GM19438 (cell line): ENCODE results near the gene OR6B1.

Source experiments
- ATAC-seq: cut with Tn5 transposase; IDR thresholded peaks from one replicate; pipeline ENCODE4 v1.9.1; 2021; ENCODE audit warnings: low read depth; ENCODE audit not compliant: unreplicated experiment

Gene OR6B1

DNA sequence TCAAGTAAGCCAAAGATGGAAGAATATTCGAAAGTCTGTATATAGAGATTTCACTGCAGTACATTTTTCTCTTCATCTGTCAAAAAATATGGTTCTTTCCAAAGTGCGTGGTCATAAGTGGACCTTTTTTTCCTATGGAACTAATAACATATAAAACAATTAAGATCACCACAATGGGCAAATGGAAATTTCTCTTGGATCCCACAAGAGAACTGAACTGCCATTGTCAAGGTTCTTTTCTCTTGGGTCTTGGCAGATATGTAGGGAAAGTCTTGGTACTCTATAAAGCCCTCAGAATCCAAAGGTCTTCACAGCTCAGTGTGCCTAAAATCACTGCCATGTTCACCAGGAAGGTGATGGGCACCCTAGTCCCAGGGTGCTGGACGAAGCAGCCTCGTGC is at the start of gene OR6B1:
OR6B1 (plus strand) TSS at position 301 of the 400 bp plus-strand sequence. CDS start 3,677 bp downstream, outside the sequence.
- no peak for ATAC-seq

DNA sequence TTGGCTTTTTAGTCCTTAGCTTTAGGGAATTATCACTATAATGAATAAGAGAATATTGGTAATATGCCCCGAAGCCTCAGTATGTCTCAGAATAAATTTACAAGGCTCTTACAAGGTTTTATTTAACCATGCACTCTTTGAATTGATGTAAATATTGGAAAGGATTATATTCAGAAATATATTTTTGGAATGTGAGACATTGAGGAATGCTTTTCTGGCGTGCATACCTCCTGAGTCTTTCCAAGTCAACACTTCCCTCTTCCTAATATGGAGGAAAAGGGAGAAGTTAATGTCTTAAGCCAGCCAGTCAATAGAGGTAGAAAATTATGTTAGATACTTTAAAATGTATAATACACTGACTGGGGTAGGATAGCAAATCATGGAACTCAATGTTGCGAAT is 46.7 kb upstream of the OR6B1 start:
- ATAC-seq: no peak

DNA sequence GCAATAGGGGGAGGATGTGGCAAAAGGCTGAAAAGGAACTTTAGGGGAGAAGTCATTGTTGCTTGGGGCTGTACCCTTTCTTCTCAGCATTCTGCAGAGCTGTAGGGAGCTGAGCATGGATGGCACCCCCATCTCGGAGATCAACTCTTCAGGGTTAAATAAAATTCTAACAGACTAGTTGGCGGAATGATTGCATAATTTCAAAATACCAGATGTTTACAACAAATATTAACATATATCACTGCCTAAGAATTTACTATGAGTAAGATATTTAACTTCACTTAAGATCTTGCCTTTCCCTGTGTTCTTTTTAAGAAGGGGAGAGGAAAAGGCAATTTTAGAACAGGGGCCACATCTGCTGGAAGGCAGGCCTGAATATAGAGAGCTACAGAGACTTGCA is 46.0 kb upstream of the OR6B1 start:
- ATAC-seq: no peak

DNA sequence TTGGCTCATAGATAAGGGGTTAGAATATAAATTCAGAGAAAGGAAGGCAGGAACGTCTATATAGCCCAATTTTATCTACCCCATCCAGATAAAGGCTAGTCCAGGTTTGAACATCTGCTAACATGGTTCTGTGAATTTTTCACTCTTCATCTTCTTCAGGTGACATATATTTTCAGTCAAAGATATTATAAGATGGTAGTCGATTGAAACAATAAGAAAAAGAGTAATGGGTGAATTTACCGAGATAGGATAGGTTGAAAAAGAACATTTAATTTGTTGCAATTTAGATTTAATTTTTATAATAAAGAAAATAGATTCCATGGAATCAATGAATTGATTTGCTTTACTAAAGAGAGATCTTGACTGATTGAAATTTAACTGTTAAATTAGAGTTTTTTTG is 45.6 kb upstream of the OR6B1 start, which contains the start of gene OR2F1:
OR2F1 (plus strand) TSS at position 301 of the 400 bp plus-strand sequence. CDS start 5,127 bp downstream, outside the sequence.
- no peak for ATAC-seq

DNA sequence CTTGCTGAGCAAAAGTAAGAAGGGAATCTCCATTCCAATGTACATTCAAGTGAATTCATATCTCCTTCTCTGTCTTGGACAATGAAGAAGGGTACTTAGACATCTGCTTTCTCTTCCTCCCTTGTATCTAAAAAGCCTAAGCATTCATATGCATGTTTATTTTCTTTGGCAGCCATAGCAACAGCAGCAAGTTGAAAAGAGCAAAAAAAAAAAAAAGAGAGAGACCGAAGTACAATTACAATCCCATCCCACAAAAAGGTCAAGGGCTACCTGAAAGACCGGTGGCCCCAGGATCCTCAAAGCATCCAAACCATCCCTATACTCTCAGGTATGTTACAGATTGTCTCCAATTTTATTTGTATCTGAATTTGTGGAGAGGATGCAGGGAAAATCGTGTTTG is 41.3 kb upstream of the OR6B1 start:
- no peak for ATAC-seq

DNA sequence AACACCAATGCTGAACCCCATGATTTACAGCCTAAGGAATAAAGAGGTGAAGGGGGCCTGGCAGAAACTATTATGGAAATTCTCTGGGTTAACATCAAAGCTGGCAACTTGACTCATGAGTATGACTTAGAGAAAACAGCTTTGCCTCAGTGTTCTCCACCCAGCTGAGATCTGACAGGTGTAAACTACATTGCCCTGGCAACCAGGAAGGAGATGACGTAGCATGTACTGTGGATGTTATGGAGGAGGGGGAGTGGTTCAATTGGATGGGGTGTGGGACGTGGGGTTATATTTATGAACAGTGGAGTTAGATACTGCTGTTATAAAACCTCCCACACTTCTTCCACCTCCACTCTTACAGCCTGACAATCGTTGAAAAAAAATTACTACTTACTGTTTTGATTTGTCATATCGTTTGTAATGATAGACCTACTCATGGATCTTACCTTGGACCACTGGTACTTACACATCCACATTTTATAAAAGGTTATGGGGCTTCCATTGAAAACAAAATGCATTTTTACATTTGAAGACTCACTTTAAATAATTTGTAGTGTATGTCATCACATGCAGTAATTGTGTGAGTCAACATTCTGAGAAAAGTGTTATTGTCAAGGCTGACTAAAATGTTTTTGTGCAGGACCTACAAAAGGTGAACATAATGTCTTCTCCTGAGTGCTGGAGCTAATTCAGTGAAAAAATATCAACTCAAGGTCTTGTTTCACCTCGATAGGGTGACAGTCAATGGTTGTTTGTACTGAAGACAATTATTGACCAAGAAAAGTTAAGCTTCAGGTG is 39.1 kb upstream of the OR6B1 start:
- no peak for ATAC-seq

DNA sequence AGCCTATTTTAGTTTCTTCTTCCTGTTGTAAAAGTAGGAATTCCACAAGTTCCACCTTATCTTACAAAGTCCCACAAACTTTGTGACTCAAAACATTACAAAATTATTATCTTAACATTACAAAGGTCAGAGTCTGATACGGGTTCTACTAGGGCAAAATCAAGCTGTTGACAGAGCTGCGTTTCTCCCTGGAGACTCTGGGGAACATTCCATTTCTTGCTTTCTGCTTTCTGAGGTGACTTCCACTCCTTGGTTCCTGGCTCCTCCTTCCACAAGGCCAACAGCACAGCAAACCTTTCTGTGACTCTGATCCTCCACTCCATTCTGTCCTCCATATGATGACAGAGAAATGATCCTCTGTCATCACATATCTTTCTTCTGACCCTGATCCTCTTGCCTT is 34.8 kb upstream of the OR6B1 start:
- no peak for ATAC-seq

DNA sequence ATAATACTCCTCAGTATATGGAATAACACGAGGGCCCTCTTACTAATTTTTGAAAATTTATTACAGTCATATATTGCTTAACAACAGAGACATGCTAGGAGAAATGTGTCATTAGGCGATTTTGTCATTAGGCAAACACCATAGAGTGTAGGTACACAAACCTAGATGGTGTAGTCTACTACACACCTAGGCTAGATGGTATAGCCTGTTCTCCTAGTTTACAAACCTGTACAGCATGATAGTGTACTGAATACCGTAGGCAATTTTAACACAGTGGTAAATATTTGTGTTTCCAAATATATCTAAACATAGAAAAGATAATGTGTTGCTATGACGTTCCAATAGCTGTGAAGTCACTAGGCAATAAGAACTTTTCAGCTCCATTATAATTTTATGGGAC is 32.7 kb upstream of the OR6B1 start:
- no peak for ATAC-seq

DNA sequence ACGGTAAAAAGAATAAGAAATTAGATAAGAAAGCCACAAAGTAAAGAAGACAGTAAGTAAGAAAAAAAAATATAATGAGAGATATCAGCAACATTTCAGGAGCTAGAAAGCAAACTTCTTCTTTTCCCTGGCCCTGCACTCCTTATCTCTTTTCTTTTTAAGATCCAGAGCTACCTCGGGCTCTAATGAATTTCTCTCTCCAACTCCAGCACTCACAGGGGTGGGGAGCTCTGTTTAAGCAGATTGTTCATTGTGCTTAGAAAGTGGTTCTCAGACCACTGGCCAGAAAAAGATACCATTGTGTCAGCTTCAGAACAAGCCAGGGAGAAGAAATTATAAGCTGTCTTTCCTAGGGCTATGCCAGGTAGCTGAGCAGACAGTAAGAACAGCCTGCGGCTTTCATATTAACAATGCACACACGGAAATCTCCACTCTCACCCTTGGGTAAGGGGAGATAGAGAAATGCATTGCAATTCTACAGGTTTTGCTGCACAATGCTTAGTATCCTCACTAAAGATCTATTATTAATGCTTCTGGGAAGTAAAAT is 26.2 kb upstream of the OR6B1 start:
- ATAC-seq: no peak

DNA sequence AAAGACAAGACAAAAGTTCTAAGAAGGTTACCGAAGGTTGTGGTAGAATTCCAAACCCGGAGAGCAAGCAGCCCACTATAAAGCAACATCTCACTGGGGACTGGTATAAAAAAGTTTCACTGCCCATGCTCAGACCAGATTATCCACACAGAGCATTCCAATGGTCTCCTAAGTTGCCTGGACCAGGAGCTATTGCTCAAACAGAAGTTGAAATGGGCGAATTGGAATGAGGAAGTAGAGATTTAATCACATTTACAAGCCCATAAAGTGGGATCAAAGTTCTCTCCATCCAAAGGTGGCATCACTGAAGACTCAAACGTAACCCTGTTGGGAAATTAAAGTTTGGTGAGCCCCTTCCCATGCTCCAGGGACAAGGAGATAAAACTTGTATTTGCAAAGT is 25.7 kb upstream of the OR6B1 start:
- no peak for ATAC-seq

DNA sequence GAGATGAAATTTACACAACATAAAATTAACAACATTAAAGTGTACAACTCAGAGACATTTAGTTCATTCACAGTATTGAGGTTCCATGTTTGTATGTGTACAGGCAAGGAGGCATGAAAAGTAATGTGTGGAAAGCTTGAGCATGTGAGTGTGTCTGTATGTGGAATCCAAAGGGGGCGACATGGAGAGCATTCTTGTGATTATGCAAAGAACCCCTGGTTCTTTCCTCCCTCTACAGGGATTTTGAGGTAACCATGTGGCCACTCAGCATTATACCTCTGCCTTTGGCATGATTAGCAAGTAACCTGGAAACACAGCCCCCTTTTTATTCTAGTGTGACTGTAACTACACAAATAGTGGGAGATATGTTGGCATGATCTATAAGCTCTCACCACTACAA is 24.5 kb upstream of the OR6B1 start:
- ATAC-seq: no peak

DNA sequence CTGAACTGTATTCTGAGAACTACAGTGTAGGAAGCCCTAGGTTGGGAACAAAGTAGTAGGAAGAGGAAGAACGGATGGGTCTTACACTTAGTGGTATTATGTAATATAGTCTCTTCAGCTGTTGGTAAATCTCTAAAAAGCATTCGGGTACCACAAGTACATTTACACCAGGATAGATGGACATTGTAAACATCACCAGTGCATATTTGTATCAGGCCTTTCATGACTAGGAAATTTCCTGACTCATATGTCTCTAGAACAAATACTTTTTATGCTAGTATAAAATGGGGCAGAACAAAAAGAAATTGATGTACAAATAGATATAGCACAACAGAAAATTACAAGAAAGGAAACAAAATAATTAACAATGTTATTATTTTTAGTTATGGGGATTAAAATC is 21.5 kb upstream of the OR6B1 start:
- ATAC-seq: no peak

DNA sequence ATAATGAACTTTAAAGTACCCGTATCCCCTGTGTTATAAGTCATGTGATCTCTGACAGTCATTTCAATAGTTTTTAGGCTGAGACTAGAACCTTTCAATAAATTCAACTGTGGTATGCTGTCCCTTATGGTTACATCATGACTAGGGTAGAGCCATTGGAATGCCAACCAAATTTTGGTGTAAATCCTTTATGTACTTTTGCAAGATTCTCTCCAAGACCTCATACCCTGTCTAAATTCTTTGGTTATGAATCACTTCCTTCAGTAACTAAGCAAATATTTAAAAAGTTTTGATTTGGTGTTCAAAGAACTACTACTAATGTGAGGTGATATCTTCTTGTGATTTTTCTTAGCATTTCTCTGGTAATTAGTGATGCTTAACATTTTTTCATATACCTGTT is 20.8 kb upstream of the OR6B1 start:
- ATAC-seq: no peak

DNA sequence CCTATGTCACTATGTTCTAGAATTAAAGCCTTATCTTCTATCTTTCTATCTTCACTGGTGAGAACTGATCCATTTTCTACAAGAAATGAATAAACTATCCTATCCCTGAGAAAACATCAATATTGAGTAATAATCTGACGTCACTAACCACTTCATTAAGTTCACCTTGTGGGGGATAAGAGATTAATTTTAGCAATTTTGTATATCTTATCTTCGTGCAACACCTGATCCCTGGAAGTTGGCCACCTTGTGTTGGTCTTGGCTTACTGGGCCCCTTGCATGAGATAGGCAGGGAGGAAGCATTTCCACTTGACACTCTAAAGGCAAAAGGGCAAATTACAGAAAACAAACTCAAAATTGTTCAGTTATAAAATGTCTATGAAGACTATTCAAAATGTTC is 20.1 kb upstream of the OR6B1 start:
- ATAC-seq: no peak

DNA sequence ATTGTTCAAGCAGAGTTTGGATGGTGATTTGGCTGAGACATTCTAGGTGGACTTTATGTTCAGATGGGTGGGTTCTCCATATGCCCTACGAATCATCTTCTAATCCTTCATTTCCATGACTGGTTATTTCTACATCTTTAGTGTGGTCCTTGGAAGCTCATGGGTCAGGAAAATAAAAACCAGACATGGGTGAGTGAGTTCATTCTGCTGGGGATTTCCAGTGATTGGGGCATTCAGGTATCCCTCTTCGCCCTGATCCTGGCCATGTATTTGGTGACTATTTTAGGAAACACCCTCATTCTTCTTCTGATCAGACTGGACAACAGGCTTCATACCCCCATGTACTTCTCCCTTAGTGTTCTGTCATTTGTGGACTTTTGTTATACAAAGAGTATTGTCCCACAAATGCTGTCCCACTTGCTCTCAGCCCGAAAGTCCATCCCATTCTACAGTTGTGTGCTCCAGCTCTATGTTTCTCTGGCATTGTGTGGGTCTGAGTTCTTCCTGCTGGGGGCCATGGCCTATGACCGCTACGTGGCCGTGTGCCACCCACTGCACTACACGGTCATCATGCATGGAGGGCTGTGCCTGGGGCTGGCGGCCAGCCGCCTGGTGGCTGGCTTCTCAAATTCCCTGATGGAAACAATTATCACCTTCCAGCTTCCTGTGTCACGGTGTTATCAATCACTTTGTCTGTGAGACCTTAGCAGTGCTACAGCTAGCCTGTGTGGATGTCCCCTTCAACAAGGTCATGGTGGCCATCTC is 19.2 kb upstream of the OR6B1 start:
- no peak for ATAC-seq

DNA sequence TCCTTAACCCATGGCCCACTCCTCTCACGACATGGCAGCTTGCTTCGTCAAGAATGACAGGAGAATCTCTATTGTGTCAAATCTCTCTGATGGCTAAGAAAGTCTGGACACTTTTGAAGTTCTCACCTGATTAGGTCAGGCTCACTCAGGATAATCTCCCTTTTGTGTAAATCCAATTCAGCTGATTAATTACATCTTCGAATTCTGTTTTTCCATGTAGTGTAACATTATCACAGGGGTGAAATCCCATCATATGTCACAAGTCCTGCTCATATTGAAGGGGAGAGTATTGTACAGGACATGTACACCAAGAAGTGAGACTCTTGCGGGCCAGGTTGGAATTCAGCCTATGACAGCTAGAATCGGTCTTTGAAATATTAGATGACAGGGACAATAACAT is 16.2 kb upstream of the OR6B1 start:
- no peak for ATAC-seq

DNA sequence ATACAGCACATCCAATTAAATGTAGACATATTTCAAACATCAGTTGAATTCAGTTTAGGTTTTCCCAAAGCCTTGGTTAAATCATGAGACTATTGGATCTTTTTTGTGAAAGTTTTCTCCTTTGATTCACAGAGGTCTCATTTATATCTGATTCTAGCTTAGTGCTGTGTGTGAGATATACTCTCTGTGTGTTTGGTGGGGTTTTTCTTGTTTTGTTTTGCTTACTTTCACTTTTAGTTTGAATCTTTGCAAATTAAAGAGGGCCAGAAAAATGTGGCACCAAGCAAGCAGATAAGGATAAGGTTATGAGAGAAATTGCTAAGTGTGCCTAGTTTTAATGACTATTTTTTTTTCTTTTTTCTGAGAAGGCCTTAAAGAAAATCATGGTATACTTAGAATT is 12.6 kb upstream of the OR6B1 start:
- ATAC-seq: no peak

DNA sequence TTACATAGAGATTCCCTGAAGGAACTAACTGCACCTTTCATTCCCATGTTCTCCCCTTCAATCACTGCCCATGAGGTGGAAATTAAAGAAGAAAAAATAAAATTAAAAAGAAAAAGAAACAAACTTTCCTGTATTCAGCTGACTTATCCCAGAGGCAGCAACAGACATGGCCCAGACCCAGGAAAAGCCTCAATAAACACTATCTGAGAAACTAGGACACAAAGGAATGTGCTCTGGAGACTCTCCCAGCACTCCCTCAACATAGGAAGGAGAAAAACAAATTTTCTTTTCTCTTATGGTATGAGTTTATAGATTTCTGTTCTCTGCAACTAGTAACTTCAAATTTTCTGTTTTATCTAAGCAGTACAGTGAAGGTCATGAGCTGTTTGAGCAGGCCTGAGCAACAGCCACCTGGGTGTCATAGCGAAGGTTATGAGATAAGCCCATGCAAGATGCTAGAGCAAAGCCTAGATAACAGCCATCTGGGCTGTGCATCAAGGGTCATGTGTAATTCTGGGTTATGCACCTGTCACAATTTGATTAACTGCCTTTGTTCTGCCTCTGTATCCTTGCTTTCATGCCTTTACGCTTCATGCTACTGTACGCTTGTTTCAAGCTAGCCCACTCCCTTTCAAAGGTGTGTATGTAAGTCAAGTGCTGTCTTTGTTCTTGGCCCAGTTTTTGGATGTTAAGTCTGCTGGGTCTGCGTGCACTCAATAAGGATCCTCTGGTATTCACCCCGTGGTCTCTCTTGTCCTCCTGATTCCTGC is 11.0 kb upstream of the OR6B1 start:
- no peak for ATAC-seq

DNA sequence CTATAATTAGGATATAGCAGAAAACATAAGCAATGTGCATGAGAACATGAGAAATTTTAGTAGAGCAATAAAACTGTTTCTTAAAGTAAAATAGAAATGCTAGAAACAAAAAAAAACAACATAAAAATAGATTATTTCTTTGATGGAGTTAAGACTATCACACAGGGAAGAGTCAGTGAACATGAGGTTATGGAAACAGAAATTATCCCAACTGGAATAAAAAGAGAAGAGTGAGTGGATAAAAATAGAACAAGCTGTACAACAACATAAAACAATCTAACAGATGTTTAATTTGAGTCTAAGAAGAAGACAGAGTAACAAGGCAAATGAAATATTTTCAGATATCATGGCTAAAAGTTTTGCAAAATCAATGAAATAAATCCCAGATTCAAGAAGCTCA is 7.5 kb upstream of the OR6B1 start:
- no peak for ATAC-seq

DNA sequence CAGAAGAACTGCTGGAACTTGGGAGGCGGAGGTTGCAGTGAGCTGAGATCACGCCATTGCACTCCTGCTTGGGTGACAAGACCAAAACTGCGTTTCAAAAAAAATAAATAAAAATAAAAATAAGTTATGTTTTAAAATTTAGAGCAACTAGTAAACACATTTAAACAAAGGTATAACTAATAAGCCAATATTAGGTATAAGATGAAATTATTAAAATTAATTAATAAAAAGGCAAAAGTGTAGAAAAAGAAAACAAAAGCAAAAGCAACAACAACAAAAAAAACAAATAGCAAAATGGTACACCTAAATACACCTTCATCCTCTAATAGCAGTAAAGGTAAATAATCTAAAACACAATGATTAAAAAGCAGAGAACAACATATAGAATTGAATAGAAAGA is 6.2 kb upstream of the OR6B1 start:
- ATAC-seq: no peak

DNA sequence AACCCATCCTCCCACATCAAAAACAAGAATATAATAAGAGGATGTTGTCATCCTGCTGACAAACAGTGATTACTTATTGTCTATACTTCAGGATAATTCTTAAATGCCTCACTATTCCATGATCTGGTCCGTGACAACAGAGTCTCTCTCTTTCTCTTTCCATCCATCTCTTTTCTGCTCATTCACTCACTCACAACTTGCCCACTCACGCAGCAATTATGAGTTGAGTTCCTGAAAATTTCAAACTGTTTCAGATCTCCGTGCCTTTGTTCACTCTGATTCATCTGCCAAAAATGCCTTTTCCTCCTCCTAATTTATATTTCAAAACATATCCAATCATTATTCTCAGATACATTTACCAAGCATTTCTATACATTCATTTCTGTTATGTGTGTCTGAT is 1.4 kb downstream of the OR6B1 start:
- ATAC-seq: no peak
